HEK293T (cell line): ENCODE results near the gene MT1B.

Source experiments
- CTCF ChIA-PET: fragments of 350-600 bp; formaldehyde crosslinking; extraction: SDS; loops from one replicate; lab custom pipeline; 2021; ENCODE audit warnings: antibody characterized with exemption, inconsistent platforms; lab: Yijun Ruan, JAX
- POLR2A ChIA-PET: fragments of 350-600 bp; formaldehyde crosslinking; extraction: SDS; loops from one replicate; lab custom pipeline; 2020; ENCODE audit warnings: antibody characterized with exemption, inconsistent platforms; lab: Yijun Ruan, JAX
- DNase-seq: peaks from one replicate; pipeline ENCODE4 v3.0.0; 2012; ENCODE audit warnings: mixed read lengths; ENCODE audit errors: extremely low spot score
- ARNT ChIP-seq: fragments of 450-650 bp; IDR thresholded peaks from 2 replicates; pipeline ENCODE4 v1.6.1; 2017; ENCODE audit warnings: mild to moderate bottlenecking
- BHLHE40 ChIP-seq: fragments of 450-650 bp; IDR thresholded peaks from 2 replicates; pipeline ENCODE4 v1.6.1; 2016; ENCODE audit warnings: mild to moderate bottlenecking, moderate library complexity, borderline replicate concordance
- CTBP1 ChIP-seq: fragments of 450-650 bp; IDR thresholded peaks from 2 replicates; pipeline ENCODE4 v1.6.1; 2016; ENCODE audit warnings: borderline replicate concordance
- ELF4 ChIP-seq: fragments of 450-650 bp; IDR thresholded peaks from 2 replicates; pipeline ENCODE4 v1.6.1; 2017; ENCODE audit warnings: antibody characterized with exemption
- FOXA1 ChIP-seq: fragments of 450-650 bp; IDR thresholded peaks from 2 replicates; pipeline ENCODE4 v1.6.1; 2016; ENCODE audit warnings: mild to moderate bottlenecking
- FOXK2 ChIP-seq: fragments of 450-650 bp; IDR thresholded peaks from 2 replicates; pipeline ENCODE4 v1.6.1; 2016; ENCODE audit warnings: mild to moderate bottlenecking
- FOXM1 ChIP-seq: fragments of 450-650 bp; IDR thresholded peaks from 2 replicates; pipeline ENCODE4 v1.6.1; 2017; ENCODE audit warnings: mild to moderate bottlenecking, borderline replicate concordance
- HDGF ChIP-seq: fragments of 450-650 bp; IDR thresholded peaks from 2 replicates; pipeline ENCODE4 v1.6.1; 2017; ENCODE audit warnings: antibody characterized with exemption, borderline replicate concordance
- L3MBTL2 ChIP-seq: fragments of 450-650 bp; conservative IDR thresholded peaks from 2 replicates; pipeline ENCODE4 v1.6.1; 2016; ENCODE audit warnings: mild to moderate bottlenecking
- LEF1 ChIP-seq: fragments of 450-650 bp; IDR thresholded peaks from 2 replicates; pipeline ENCODE4 v1.6.1; 2017; ENCODE audit warnings: mild to moderate bottlenecking, borderline replicate concordance
- NFRKB ChIP-seq: fragments of 450-650 bp; IDR thresholded peaks from 2 replicates; pipeline ENCODE4 v1.6.1; 2016; ENCODE audit warnings: mild to moderate bottlenecking, moderate library complexity
- PKNOX1 ChIP-seq: fragments of 450-650 bp; IDR thresholded peaks from 2 replicates; pipeline ENCODE4 v1.6.1; 2016
- SP1 ChIP-seq: fragments of 450-650 bp; IDR thresholded peaks from 2 replicates; pipeline ENCODE4 v1.6.1; 2017
- SUZ12 ChIP-seq: fragments of 450-650 bp; IDR thresholded peaks from 2 replicates; pipeline ENCODE4 v1.6.1; 2016; ENCODE audit warnings: mild to moderate bottlenecking
- TARDBP ChIP-seq: fragments of 450-650 bp; IDR thresholded peaks from 2 replicates; pipeline ENCODE4 v1.6.1; 2016
- ZNF384 ChIP-seq: fragments of 450-650 bp; IDR thresholded peaks from 2 replicates; pipeline ENCODE4 v1.6.1; 2016

Gene MT1B

GRCh38 chr16:56637814-56638750 lies 13.6 kb upstream of the MT1B start, which contains the start of gene MT1A:
Gene MT1A, plus strand, starts transcription at chr16:56638666. Its CDS starts 73 bp downstream, at chr16:56638739.
- no peak for TF ChIP-seq ZNF384
- TF ChIP-seq TARDBP: no peak
- TF ChIP-seq ELF4: no peak
- no peak for TF ChIP-seq CTBP1
- no peak for TF ChIP-seq SP1
- no peak for TF ChIP-seq BHLHE40
- TF ChIP-seq FOXM1: no peak
- CTCF ChIA-PET: no interaction called here
- POLR2A ChIA-PET: no interaction called here
- DNase-seq: no peak

- POLR2A ChIA-PET: no interaction called here
- no peak for DNase-seq
- TF ChIP-seq FOXM1 (no peak), ELF4 (no peak)
- CTCF ChIA-PET: no interaction called here
Observed at GRCh38 chr16:56639045-56639444, 12.6 kb upstream of the MT1B start.

GRCh38 chr16:56640076-56640475 lies 11.6 kb upstream of the MT1B start:
- DNase-seq: no peak
- TF ChIP-seq HDGF (no peak), SUZ12 (no peak), L3MBTL2 (no peak), ZNF384 (no peak), ELF4 (no peak), FOXK2 (no peak), FOXM1 (no peak)
- POLR2A ChIA-PET: no interaction called here
- CTCF ChIA-PET: no interaction called here

- POLR2A ChIA-PET: no interaction called here
- no peak for DNase-seq
- CTCF ChIA-PET: interaction anchor here (0.9 kb wide), 1 partner anchor 65 kb away, joined by 3 read pairs; no protein-coding TSS in a partner anchor
- TF ChIP-seq NFRKB (no peak), HDGF (no peak), ZNF384 (no peak), ELF4 (no peak), TARDBP (no peak), PKNOX1 (no peak), FOXM1 (no peak), FOXK2 (no peak), CTBP1 (no peak), BHLHE40 (no peak), FOXA1 (no peak), L3MBTL2 (no peak)
Observed at GRCh38 chr16:56641166-56641565, 10.5 kb upstream of the MT1B start.

GRCh38 chr16:56643080-56643778 lies 8.5 kb upstream of the MT1B start:
- ChIA-PET POLR2A (no interaction called here), CTCF (no interaction called here)
- TF ChIP-seq SUZ12 (no peak), L3MBTL2 (no peak), BHLHE40 (no peak), PKNOX1 (no peak), FOXA1 (no peak), ZNF384 (no peak), NFRKB (no peak), HDGF (no peak), TARDBP (no peak), ELF4 (no peak), FOXK2 (no peak), CTBP1 (no peak), ARNT (no peak), SP1 (no peak), LEF1 (no peak), FOXM1 (no peak)
- no peak for DNase-seq

GRCh38 chr16:56643833-56644232 lies 7.9 kb upstream of the MT1B start:
- DNase-seq: no peak
- CTCF ChIA-PET: no interaction called here

More at GRCh38 chr16:56643833-56644232, 7.9 kb upstream of the MT1B start:
- POLR2A ChIA-PET: no interaction called here
- TF ChIP-seq BHLHE40: no peak
- TF ChIP-seq TARDBP: no peak
- no peak for TF ChIP-seq NFRKB
- TF ChIP-seq PKNOX1: no peak
- no peak for TF ChIP-seq L3MBTL2
- TF ChIP-seq SP1: no peak
- TF ChIP-seq LEF1: no peak
- no peak for TF ChIP-seq HDGF
- TF ChIP-seq SUZ12: no peak
- no peak for TF ChIP-seq FOXK2
- TF ChIP-seq ARNT: no peak
- TF ChIP-seq FOXA1: no peak
- TF ChIP-seq FOXM1: no peak
- TF ChIP-seq ELF4: no peak
- no peak for TF ChIP-seq ZNF384
